IPS-18a (cell line): Measurements from ENCODE around the gene MYO7B.

Experiments used
- H3K27ac ChIP-seq: one replicate; pipeline ENCODE4 v1.5.1; 2013; ENCODE audit warnings: low read length
- H3K27me3 ChIP-seq: one replicate; pipeline ENCODE4 v1.6.1; 2013; ENCODE audit warnings: mild to moderate bottlenecking, low read length; ENCODE audit not compliant: control insufficient read depth, insufficient read depth
- H3K36me3 ChIP-seq: one replicate; pipeline ENCODE4 v1.6.1; 2013; ENCODE audit warnings: low read depth, low read length; ENCODE audit not compliant: control insufficient read depth
- H3K4me1 ChIP-seq: one replicate; pipeline ENCODE4 v1.6.1; 2013; ENCODE audit warnings: low read depth, low read length; ENCODE audit not compliant: control insufficient read depth
- H3K4me3 ChIP-seq: one replicate; pipeline ENCODE4 v1.5.1; 2013; ENCODE audit warnings: low read length
- H3K9ac ChIP-seq: one replicate; pipeline ENCODE4 v1.6.1; 2013; ENCODE audit warnings: mild to moderate bottlenecking, low read length, moderate library complexity
- H3K9me3 ChIP-seq: one replicate; pipeline ENCODE4 v1.6.1; 2013; ENCODE audit warnings: low read depth, low read length; ENCODE audit not compliant: control insufficient read depth

The MYO7B gene

GRCh38 chr2:127609031-127609751 is 73.7 kb downstream of the MYO7B start:
- Histone ChIP-seq H3K4me3 (no peak overlapping the region), H3K27ac (no peak overlapping the region), H3K9ac (no peak overlapping the region), H3K9me3 (no peaks in the 10 kb centered on the region), H3K36me3 (no peaks in the 10 kb centered on the region), H3K27me3 (no peaks in the 10 kb centered on the region), H3K4me1 (no peaks in the 10 kb centered on the region)

GRCh38 chr2:127609818-127610217 is 74.3 kb downstream of the MYO7B start:
- no peaks in the 10 kb centered on the region for H3K27me3 ChIP-seq
- H3K9ac ChIP-seq, result no peak overlapping the region
- H3K4me1 ChIP-seq, result no peaks in the 10 kb centered on the region

GRCh38 chr2:127610561-127610960 is 75.1 kb downstream of the MYO7B start:
- no peak overlapping the region for H3K27ac ChIP-seq
- H3K9me3 ChIP-seq, result no peaks in the 10 kb centered on the region
- no peaks in the 10 kb centered on the region for H3K4me1 ChIP-seq
- H3K36me3 ChIP-seq, result no peaks in the 10 kb centered on the region
- H3K27me3 ChIP-seq, result no peaks in the 10 kb centered on the region
- no peak overlapping the region for H3K4me3 ChIP-seq
- no peak overlapping the region for H3K9ac ChIP-seq

More at GRCh38 chr2:127609818-127610217, 74.3 kb downstream of the MYO7B start:
- Histone ChIP-seq H3K36me3 (no peaks in the 10 kb centered on the region), H3K27ac (no peak overlapping the region), H3K4me3 (no peak overlapping the region), H3K9me3 (no peaks in the 10 kb centered on the region)

GRCh38 chr2:127611076-127611925 is 75.8 kb downstream of the MYO7B start:
- Histone ChIP-seq H3K36me3 (no peaks in the 10 kb centered on the region), H3K27me3 (no peaks in the 10 kb centered on the region), H3K4me1 (no peaks in the 10 kb centered on the region)

GRCh38 chr2:127612111-127612822 is 76.8 kb downstream of the MYO7B start:
- Histone ChIP-seq H3K4me1 (no peaks in the 10 kb centered on the region), H3K9me3 (no peaks in the 10 kb centered on the region), H3K36me3 (no peaks in the 10 kb centered on the region)

More at GRCh38 chr2:127611076-127611925, 75.8 kb downstream of the MYO7B start:
- no peak overlapping the region for H3K27ac ChIP-seq
- H3K9ac ChIP-seq, result no peak overlapping the region
- no peaks in the 10 kb centered on the region for H3K9me3 ChIP-seq
- H3K4me3 ChIP-seq, result no peak overlapping the region

GRCh38 chr2:127614246-127614645 is 78.8 kb downstream of the MYO7B start:
- Histone ChIP-seq H3K9me3 (no peaks in the 10 kb centered on the region), H3K4me1 (no peaks in the 10 kb centered on the region), H3K4me3 (no peak overlapping the region), H3K36me3 (no peaks in the 10 kb centered on the region), H3K9ac (no peak overlapping the region), H3K27ac (no peak overlapping the region), H3K27me3 (no peaks in the 10 kb centered on the region)

More at GRCh38 chr2:127612111-127612822, 76.8 kb downstream of the MYO7B start:
- H3K9ac ChIP-seq, result no peak overlapping the region
- H3K27me3 ChIP-seq, result no peaks in the 10 kb centered on the region
- H3K4me3 ChIP-seq, result no peak overlapping the region
- H3K27ac ChIP-seq, result no peak overlapping the region

GRCh38 chr2:127614731-127615130 is 79.2 kb downstream of the MYO7B start:
- no peak overlapping the region for H3K9ac ChIP-seq
- H3K27ac ChIP-seq, result no peak overlapping the region
- no peaks in the 10 kb centered on the region for H3K9me3 ChIP-seq
- no peaks in the 10 kb centered on the region for H3K27me3 ChIP-seq
- H3K4me1 ChIP-seq, result no peaks in the 10 kb centered on the region
- H3K36me3 ChIP-seq, result no peaks in the 10 kb centered on the region
- no peak overlapping the region for H3K4me3 ChIP-seq

- Histone ChIP-seq H3K9ac (no peak overlapping the region), H3K9me3 (no peaks in the 10 kb centered on the region), H3K27me3 (no peaks in the 10 kb centered on the region), H3K4me1 (no peaks in the 10 kb centered on the region), H3K4me3 (no peak overlapping the region), H3K36me3 (no peaks in the 10 kb centered on the region), H3K27ac (no peak overlapping the region)
Measured at GRCh38 chr2:127615511-127616166, 80.2 kb downstream of the MYO7B start.

GRCh38 chr2:127618551-127619202 is 83.2 kb downstream of the MYO7B start:
- H3K4me3 ChIP-seq, result no peak overlapping the region
- no peaks in the 10 kb centered on the region for H3K4me1 ChIP-seq
- H3K9me3 ChIP-seq, result no peaks in the 10 kb centered on the region
- H3K27ac ChIP-seq, result no peak overlapping the region
- H3K36me3 ChIP-seq, result no peaks in the 10 kb centered on the region
- H3K27me3 ChIP-seq, result no peaks in the 10 kb centered on the region
- no peak overlapping the region for H3K9ac ChIP-seq

GRCh38 chr2:127619203-127619590 is 83.7 kb downstream of the MYO7B start:
- H3K9me3 ChIP-seq, result no peaks in the 10 kb centered on the region
- H3K27me3 ChIP-seq, result no peaks in the 10 kb centered on the region
- no peaks in the 10 kb centered on the region for H3K4me1 ChIP-seq
- H3K4me3 ChIP-seq, result no peak overlapping the region
- H3K36me3 ChIP-seq, result no peaks in the 10 kb centered on the region
- H3K27ac ChIP-seq, result no peak overlapping the region
- no peak overlapping the region for H3K9ac ChIP-seq
